ENCODE measurements around the gene CRABP2. TPM values are rescaled to one million over a fixed set of nuclear protein-coding genes. Genes with fewer than 3 reads are reported as not detected.

The CRABP2 gene
- total RNA-seq, 1 experiment from 2014 or later = 1.1 TPM

- no TSS peak for BruUV-seq (replicated peaks)
- peaks cover 13% of the 10 kb centered on the region for H3K4me1 ChIP-seq (ENCODE audit: insufficient read depth, low read length, poor library complexity, severe bottlenecking)
- no peak for DNase-seq (ENCODE audit: low spot score)
- TF ChIP-seq CTCF (conservative IDR thresholded peaks at IDR 0.05; ENCODE audit: low read depth, low read length) (no peak), EZH2 (IDR thresholded peaks at IDR 0.05; ENCODE audit: borderline replicate concordance, low read depth, low read length, poor library complexity, severe bottlenecking) (no peak)
- ChIA-PET POLR2A (ENCODE audit: low non-redundant PET) (no interaction called here), CTCF (interaction anchor here (1.0 kb wide), 1 partner anchor 20 kb away, joined by 4 read pairs; no protein-coding TSS in a partner anchor)
- peaks cover 69% of the 10 kb centered on the region for H3K27me3 ChIP-seq (replicated peaks; ENCODE audit: insufficient read depth, low read depth, low read length, poor library complexity)
- no peak overlapping the region for H3K4me3 ChIP-seq (ENCODE audit: low read depth, low read length, poor library complexity, severe bottlenecking)
- no peaks in the 10 kb centered on the region for H3K36me3 ChIP-seq (ENCODE audit: insufficient read depth, low read length, poor library complexity, severe bottlenecking)
- no peaks in the 10 kb centered on the region for H3K9me3 ChIP-seq (ENCODE audit: low read depth, low read length, poor library complexity, severe bottlenecking)
- no peak overlapping the region for H3K27ac ChIP-seq (ENCODE audit: low read depth, low read length, poor library complexity, severe bottlenecking)
- intact Hi-C loops (cut with micrococcal nuclease; ENCODE audit: unreplicated experiment) = loop anchor here (10.0 kb wide), 1 partner anchor 245 kb away; the partner anchor contains the start of gene LRRC71
Measured at GRCh38 chr1:156680056-156680455, 25.3 kb downstream of the CRABP2 start.

GRCh38 chr1:156677616-156678596 is 27.5 kb downstream of the CRABP2 start:
- H3K9me3 ChIP-seq (ENCODE audit: low read depth, low read length, poor library complexity, severe bottlenecking) = no peaks in the 10 kb centered on the region
- BruUV-seq (replicated peaks) = no TSS peak
- peak overlapping the region; percentile 40 for H3K4me3 ChIP-seq (ENCODE audit: low read depth, low read length, poor library complexity, severe bottlenecking)
- peaks cover 65% of the 10 kb centered on the region for H3K27me3 ChIP-seq (replicated peaks; ENCODE audit: insufficient read depth, low read depth, low read length, poor library complexity)
- peak; percentile 96 for TF ChIP-seq CTCF (conservative IDR thresholded peaks at IDR 0.05; ENCODE audit: low read depth, low read length)
- TF ChIP-seq EZH2 (IDR thresholded peaks at IDR 0.05; ENCODE audit: borderline replicate concordance, low read depth, low read length, poor library complexity, severe bottlenecking) = no peak
- H3K27ac ChIP-seq (ENCODE audit: low read depth, low read length, poor library complexity, severe bottlenecking) = no peak overlapping the region
- DNase-seq (ENCODE audit: low spot score) = peak; percentile 86
- intact Hi-C loops (cut with micrococcal nuclease; ENCODE audit: unreplicated experiment) = loop anchor here (2.0 to 5.0 kb wide), 3 partner anchors 17 to 96 kb away; no protein-coding TSS in a partner anchor
- no peaks in the 10 kb centered on the region for H3K36me3 ChIP-seq (ENCODE audit: insufficient read depth, low read length, poor library complexity, severe bottlenecking)
- ChIA-PET CTCF (interaction anchor here (0.9 to 1.6 kb wide), 5 partner anchors 11 to 56 kb away, joined by 3 to 6 read pairs (median 4); no protein-coding TSS in a partner anchor), POLR2A (ENCODE audit: low non-redundant PET) (no interaction called here)
- peaks cover 13% of the 10 kb centered on the region for H3K4me1 ChIP-seq (ENCODE audit: insufficient read depth, low read length, poor library complexity, severe bottlenecking)

GRCh38 chr1:156676820-156677615 is 28.4 kb downstream of the CRABP2 start, which contains the start of gene NES:
NES (minus strand) TSS chr1:156677407; CDS start chr1:156677264, 143 bp downstream.
- Histone ChIP-seq H3K9me3 (ENCODE audit: low read depth, low read length, poor library complexity, severe bottlenecking) (no peaks in the 10 kb centered on the region), H3K36me3 (ENCODE audit: insufficient read depth, low read length, poor library complexity, severe bottlenecking) (no peaks in the 10 kb centered on the region), H3K4me1 (ENCODE audit: insufficient read depth, low read length, poor library complexity, severe bottlenecking) (peaks cover 13% of the 10 kb centered on the region), H3K4me3 (ENCODE audit: low read depth, low read length, poor library complexity, severe bottlenecking) (peak within 1 kb of the TSS; percentile 40), H3K27me3 (replicated peaks; ENCODE audit: insufficient read depth, low read depth, low read length, poor library complexity) (peaks cover 63% of the 10 kb centered on the region), H3K27ac (ENCODE audit: low read depth, low read length, poor library complexity, severe bottlenecking) (no peak within 1 kb of the TSS)
- TSS peak; percentile 52 for BruUV-seq (replicated peaks)
- ChIA-PET CTCF (interaction anchor here (0.6 to 1.6 kb wide), 11 partner anchors 13 to 224 kb away, joined by 3 to 7 read pairs (median 4); partner anchors contain the start of gene NTRK1), POLR2A (ENCODE audit: low non-redundant PET) (interaction anchor here (0.7 kb wide), 1 partner anchor 17 kb away, joined by 7 read pairs; no protein-coding TSS in a partner anchor)
- intact Hi-C loops (cut with micrococcal nuclease; ENCODE audit: unreplicated experiment) = loop anchor here (2.0 to 5.0 kb wide), 2 partner anchors 16 to 95 kb away; no protein-coding TSS in a partner anchor
- TF ChIP-seq EZH2 (IDR thresholded peaks at IDR 0.05; ENCODE audit: borderline replicate concordance, low read depth, low read length, poor library complexity, severe bottlenecking) (peak; percentile 77), CTCF (conservative IDR thresholded peaks at IDR 0.05; ENCODE audit: low read depth, low read length) (no peak)
- peak; percentile 75 for DNase-seq (ENCODE audit: low spot score)

Data from A673 (cell line).